SIG-M5 (cell line): ENCODE data around the gene ANAPC1.
"Not testable (repeated sequence)": the region's sequence is repeated elsewhere in the genome, so short reads cannot be mapped to it uniquely, and the experiment has no call there.

ENCODE experiments used
- DNase-seq: peaks from one replicate; lab custom pipeline; 2025; lab: John Stamatoyannopoulos, UW

Gene ANAPC1

GRCh38 chr2:111735838-111736721 lies 147.9 kb downstream of the ANAPC1 start:
- DNase-seq, result not testable (repeated sequence)

DNA sequence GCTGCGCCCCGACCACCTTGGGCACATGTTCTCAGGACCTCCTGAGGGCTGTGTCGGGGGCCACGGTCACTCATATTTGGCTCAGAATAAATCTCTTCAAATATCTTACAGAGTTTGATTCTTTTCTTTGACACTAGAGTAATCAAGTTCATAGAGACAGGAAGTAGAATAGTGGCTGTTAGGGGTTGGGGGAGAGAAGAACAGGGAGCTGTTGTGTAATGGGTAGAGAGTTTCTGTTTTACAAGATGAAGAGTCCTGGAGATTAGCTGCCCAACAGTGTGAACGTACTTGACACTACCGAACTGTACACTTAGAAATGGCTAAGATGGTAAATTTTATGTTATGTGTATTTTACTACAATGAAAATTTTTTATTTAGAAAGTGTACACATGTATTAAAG lies 148.6 kb downstream of the ANAPC1 start:
- not testable (repeated sequence) for DNase-seq

DNA sequence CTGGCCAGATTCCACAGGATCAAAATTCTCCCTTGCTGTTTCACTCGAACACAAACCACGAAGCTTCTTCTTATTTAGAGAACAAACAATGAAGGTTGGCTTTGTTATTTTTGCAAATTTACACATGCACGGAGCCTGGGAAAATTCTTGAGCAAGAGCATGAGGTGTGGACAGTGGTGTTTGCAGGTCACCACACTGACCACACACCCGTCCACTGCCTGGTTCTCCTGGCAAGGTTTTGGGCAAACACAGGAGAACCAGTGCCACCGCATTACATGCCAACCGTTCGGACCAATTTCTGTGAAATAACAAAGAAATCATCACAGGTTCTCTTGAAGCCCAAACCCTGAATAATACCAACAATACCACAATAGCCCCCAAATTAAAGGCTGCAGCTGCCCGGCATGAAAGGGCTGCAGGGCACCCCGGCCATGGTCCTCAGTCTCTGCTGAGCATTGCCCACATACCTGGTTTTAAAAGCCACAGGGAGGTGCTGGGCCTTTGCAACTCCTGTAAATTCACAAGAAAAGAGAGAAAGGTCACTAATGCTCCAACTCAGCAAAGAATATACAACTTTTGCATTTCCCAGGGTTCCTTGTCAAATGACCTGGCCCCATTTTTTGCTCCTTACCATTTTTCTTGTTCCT lies 154.1 kb downstream of the ANAPC1 start:
- DNase-seq, result not testable (repeated sequence)

GRCh38 chr2:111727611-111728110 lies 156.3 kb downstream of the ANAPC1 start:
- DNase-seq, result not testable (repeated sequence)

DNA sequence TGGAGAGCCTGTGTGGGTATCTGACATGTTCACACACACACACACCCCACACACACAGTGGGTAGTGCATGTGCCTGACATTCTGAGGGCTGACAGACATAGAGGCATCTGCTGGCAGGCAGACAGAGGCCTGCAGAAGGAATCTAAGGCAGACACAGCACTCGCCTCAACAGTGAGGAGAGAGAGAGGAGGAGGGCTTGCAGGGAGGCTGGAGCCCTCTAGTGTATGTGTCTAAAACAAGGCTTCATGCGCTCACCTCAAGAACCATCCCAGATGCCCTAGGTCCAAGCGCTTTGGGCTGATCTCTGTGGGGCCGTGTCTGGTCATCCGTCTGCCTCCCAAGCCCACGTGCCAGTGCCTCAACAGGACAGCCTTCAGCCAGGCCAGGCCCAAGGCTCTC lies 158.3 kb downstream of the ANAPC1 start:
- not testable (repeated sequence) for DNase-seq

- not testable (repeated sequence) for DNase-seq
These were observed 164.4 kb downstream of the ANAPC1 start for GRCh38 chr2:111719610-111720009.
